ENCODE data around the gene EFCAB14.

GRCh38 chr1:46639547-46639946, 79.4 kb downstream of the EFCAB14 start:
- no peak for TF ChIP-seq REST (IDR thresholded peaks at IDR 0.05; ENCODE audit: insufficient read depth in 1 of 2, low read depth in 2 of 2, low read length in 2 of 2)
- TF ChIP-seq FOXP2 (optimal IDR thresholded peaks at IDR 0.05; ENCODE audit: borderline replicate concordance, extremely low read depth, extremely low read length, insufficient read depth) = no peak
- TF ChIP-seq POLR2AphosphoS5 (IDR thresholded peaks at IDR 0.05; ENCODE audit: low read depth, low read length) = no peak
- no peak for TF ChIP-seq TAF1 (IDR thresholded peaks at IDR 0.05; ENCODE audit: borderline replicate concordance, insufficient read depth, low read length)
- no peak for TF ChIP-seq SIN3A (IDR thresholded peaks at IDR 0.05; ENCODE audit: borderline replicate concordance, insufficient read depth, low read length)

Measured in PFSK-1 (cell line).